NCI-H69 (cell line): Measurements from ENCODE around the gene ACSF2.
"Not testable (repeated sequence)": the region's sequence is repeated elsewhere in the genome, so short reads cannot be mapped to it uniquely, and the experiment has no call there.

Experiments
- DNase-seq: peaks from one replicate; lab custom pipeline; 2025; lab: John Stamatoyannopoulos, UW

The ACSF2 gene

DNA sequence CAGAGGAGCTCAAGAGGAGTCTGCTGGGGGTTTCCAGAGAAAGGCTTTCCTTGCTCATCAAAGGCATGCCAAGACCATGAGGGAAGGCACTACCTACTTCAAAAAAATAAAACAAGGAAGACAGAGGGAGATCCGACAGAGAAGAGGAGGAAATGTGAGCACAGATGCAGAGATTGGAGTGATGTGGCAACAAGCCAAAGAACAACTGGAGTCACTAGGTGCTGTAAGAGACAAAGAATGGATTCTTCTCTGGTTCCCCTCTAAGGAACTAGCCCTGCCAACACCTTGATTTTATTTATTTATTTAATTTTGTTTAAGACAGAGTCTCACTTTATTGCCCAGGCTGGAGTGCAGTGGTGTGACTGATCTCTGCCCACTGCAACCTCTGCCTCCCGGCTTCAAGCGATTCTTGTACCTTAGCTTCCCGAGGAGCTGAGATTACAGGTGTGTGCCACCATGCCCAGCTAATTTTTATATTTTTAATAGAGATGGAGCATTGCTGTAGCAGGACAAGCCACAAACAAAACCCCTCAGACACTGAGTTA is 13.8 kb upstream of the ACSF2 start:
- no peak for DNase-seq

- no peak for DNase-seq
Measured at GRCh38 chr17:50414808-50415207, 11.2 kb upstream of the ACSF2 start.

DNA sequence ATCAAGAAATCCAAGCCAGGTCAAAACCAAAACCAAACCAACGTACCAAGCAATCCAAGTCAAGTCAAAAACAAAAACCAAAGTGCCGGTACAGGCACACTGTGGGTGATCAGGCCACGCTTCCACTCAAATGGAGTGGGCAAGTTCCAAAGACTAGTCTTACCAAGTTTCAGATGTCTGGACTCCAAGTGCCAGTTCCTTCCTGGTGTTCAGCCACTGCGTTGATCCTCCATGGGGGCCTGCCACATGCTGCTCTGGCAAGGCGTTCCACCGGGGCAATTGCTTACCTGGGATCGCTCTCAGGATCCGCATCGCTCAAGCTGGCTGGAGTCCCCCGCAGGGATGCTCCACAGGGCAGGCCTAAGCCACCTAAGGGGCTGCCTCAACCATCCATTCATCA is 6.4 kb upstream of the ACSF2 start:
- DNase-seq = not testable (repeated sequence)

DNA sequence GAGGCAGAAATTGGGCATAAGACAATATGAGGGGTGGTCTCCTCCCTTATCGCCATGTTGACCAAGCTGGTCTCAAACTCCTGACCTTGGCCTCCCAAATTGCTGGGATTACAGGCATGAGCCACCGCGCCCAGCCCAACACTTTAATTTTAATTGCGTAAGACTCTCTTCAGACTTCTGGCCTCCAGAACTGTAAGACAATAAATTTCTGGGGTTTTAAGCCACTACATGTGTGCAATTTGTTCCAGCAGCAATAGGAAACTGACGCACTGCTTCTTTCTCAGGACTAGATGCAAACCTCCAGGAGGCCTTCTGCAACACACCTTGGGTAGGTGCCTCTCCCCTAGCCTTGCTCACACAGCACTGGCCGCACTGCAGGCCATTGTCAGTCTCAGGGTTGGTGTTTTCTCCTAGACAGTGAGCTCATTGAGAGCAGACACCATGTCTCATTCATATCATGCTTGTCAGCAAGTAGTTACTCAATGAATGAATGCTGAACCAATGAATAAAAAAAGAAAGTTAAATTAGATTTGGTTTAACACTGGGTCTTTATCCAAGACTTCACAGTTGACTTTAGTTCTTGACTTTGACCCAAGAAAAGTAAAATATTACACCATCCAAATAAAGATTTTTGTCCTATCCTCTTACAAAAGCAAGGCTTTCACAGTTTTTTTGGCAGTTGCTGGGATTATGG is 5.5 kb upstream of the ACSF2 start:
- no peak for DNase-seq

- DNase-seq = no peak
Measured at GRCh38 chr17:50421308-50422051, 4.5 kb upstream of the ACSF2 start.

DNA sequence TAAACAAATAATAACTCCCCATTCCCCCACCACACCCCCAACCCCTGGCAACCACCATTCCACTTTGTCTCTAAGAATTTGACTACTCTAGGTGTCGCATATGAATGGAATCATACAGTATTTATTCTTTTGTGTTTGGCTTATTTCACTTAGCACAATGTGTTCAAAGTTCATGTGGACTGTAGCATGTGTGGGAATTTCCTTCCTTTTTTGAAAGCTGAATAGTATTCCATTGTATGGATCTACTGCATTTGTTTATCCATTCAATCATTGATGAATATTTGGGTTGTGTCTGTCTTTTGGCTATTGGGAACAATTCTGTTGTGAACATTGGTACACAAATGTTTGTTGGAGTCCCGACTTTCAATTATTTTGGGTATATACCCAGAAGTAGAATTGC is 3.3 kb upstream of the ACSF2 start:
- no peak for DNase-seq

DNA sequence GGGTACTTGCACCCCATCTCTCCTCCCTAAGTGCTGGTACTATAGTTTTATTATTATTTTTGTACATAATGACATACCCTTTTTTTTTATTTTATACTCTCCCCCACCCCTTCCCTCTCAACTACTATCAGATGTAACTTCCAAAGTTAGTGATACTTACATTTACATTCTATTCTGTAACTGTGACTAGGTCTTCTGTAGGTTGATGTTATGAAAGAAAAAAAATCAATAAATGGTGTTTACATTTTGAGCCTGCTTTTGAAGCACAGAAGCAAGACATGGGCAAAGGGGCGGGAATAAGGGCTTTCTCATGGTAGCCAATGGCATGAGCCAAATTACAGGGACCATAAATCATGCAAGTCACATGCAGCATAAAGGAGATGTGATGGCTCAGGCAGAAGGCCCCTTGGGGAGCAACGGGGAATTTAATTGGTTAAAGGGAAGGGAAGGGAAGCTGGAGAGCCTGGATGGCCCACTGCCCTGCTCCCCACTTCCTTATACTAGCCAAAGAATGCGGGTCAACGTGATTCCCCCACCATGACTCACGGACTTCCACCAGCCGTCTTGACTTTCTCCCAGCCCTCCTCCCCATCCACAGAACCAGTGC is 2.4 kb upstream of the ACSF2 start:
- peak; percentile 57 for DNase-seq

DNA sequence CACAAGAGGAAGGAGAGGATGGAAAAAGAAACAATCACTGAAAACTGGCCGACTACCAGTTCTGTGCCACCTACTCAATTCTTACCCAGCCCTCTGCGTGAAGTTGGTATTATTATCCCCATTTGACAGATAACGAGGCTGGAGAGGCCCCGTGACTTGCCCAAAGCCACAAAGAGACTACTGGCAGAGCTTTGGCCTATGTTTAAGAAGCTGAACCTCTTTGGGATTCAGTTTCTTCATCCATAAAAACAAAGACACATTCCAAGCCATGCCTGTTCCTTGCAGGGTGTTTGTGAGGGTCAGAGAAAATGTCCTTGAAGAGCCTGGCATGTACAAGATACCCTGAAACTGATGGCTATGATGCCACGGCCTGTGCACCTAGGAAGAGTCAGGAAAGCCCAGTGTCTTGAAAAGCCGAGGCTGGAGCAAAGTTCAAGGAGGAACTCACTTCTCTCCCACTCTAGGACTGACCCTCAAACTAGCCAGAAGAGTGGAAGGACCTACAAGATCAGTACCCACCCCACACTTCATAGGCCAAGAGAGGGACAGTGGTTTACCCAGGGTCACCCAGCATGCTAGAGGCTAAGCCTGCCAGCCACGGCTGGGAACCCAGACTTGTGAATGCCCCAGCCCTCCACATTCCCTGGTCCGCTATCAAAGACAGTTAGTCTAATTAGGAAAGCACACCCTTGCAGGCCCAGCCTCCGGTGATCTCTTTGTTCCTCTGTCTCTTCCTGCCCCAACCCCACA is 1.6 kb upstream of the ACSF2 start:
- no peak for DNase-seq

GRCh38 chr17:50424996-50425681 is 879 bp upstream of the ACSF2 start:
- DNase-seq = no peak

DNA sequence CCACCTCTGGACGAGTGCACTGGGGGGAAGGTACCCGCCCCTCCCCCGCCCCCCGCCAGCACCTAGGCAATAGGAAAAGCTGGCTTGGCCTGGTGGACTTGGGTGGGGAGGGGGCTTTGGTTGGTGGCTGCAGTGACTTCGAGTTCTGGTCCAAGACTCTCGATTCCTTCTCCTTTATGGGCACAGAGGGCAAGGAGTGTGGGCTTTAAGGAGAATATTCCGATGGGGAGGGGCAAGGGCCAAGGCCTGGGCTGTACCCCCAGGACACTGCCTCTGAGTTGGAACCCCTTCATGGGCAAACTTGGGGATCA is 409 bp downstream of the ACSF2 start:
- DNase-seq = no peak

- peak; percentile 59 for DNase-seq
Measured at GRCh38 chr17:50426814-50427787, 1.1 kb downstream of the ACSF2 start.

DNA sequence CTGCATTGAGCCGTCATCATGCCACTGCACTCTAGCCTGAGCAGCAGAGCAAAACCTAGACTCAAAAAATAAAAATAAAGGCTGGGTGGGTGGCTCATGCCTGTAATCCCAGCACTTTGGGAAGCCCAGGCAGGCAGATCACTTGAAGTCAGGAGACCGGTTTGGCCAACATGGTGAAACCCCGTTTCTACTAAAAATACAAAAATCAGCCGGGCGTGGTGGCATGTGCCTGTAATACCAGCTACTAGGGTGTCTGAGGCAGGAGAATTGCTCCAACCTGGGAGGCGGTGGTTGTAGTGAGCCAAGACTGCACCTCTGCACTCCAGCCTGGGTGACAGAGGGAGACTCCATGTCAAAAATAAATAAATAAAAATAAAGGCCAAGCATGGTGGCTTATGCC is 2.1 kb downstream of the ACSF2 start:
- DNase-seq = not testable (repeated sequence)

- no peak for DNase-seq
Measured at GRCh38 chr17:50428831-50429424, 2.9 kb downstream of the ACSF2 start.

DNA sequence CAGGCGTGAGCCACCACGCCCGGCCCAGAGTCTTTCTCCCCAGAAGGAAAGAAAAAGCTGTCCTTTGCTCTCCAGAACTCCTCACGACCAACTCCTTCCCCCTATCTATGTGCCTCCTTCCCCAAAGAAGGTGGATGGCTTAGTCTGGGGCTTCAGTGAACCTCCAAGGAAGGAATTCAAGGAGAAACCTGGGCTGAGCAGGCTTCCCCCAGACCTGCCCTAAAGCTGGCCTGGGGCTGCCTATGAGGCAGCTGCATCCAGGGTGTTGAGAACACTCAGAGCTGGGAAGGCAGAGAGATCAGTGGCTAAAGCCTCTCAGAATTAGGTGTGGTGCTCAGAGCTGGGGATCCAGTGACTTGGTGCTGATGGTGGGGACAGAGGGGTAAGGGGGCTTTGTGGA is 3.8 kb downstream of the ACSF2 start:
- DNase-seq = no peak

DNA sequence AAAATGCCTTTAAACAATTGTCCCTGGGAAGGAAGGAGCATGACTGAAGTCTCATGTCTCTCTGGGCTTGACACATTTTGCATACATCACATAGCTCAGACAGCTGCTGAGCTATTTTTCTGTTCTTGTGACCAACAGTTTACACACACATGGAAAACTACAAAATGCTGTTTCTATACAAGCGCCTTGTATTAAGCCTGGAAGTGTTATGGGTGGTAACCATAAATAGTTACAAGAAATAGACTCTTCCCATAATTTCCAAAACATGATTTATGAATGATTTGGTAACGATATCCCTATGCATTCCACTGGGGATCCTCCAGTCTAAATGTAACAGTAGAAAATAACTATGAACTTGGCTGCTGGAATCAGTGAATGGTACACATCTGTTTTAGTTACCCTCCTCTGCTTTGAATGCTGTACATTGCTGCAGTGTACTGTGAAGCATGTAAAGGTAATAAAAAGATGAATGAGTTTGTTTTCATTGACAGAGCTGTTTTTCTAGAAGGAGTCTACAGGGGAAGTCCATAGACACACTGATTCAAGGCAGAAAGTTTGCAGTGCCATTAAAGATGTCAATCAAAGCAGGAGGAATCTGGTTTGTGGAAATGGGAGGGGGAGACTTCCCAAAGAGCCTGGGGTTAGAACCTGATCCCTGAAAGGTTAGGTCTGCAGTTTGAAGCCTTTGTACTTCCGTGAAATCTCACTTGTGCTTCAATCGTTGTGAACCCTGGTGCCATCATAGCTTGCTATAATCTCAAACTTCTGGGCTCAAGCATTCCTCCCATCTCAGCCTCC is 5.0 kb downstream of the ACSF2 start:
- peak; percentile 59 for DNase-seq

DNA sequence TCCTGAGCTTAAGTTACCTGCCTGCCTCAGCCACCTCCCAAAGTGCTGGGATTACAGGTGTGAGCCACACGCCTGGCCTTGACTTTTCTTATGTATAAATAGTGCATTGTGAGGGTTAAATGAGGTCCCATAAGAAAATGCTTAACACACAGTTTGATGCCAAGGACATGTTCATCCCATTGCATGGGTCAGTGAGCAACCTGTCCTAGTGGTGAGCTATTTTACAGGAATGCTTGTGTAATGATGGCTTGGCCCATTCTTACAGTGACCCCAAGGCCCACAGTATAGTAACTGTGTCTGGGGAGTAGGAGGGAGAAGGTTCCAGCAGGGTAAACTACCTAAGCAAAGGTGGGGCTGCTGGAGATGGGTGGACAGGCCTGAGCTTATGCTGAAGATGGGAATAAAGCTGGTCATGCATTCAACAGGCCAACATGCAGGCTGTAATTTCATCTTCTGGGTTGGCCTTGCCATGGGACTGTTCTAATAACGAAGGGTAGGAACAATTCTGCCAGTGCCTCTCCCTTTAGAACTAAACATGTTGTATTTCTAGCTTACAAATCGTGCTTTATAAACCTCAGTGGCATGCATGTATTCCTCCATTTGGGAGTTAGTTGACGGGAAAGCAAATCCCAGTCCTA is 6.2 kb downstream of the ACSF2 start:
- no peak for DNase-seq

DNA sequence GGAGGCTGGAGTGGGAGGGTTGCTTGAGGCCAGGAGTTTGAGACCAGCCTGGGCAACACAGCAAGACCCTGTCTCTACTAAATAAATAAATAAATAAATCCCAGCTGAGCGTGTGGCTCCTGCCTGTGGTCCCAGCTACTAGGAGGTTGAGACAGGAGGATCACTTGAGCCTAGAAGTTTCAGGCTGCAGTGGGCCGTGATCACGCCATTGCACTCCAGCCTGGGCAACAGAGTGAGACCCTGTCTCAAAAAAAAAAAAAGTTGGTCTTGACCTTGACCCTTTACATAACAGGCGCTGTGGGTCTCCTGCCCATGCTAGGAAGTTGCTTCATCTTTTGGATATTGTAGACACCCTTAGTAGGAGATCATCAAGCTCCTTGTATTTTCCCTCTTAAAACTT is 11.4 kb downstream of the ACSF2 start:
- DNase-seq = no peak

- DNase-seq = no peak
Measured at GRCh38 chr17:50439008-50439407, 13.0 kb downstream of the ACSF2 start.
